Erythroblast (primary cell): Measurements from ENCODE around the gene OBSCN.
"Not testable (repeated sequence)": the region's sequence is repeated elsewhere in the genome, so short reads cannot be mapped to it uniquely, and the experiment has no call there.

Experiments used
- GATA1 ChIP-seq: IDR thresholded peaks from 2 replicates; pipeline ENCODE4 v1.6.1; 2011; ENCODE audit warnings: low read depth, mild to moderate bottlenecking, control low read depth, low read length, moderate library complexity
- POLR2A ChIP-seq: IDR thresholded peaks from 2 replicates; pipeline ENCODE4 v1.6.1; 2011; ENCODE audit warnings: mild to moderate bottlenecking, low read length

DNA sequence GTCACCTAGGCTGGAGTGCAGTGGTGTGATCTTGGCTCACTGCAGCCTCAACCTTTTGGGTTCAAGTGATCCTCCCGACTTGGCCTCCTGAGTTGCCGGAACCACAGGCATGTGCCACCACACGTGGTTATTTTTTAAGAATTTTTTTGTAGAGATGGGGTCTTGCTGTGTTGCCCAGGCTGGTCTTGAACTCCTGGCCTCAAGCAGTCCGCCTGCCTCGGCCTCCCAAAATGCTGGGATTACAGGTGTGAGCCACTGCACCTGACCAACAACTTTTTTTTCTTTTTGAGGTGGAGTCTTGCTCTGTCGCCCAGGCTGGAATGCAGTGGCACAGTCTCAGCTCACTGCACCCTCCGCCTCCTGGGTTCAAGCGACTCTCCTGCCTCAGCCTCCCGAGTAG, 13.3 kb downstream of the OBSCN start:
- not testable (repeated sequence) for TF ChIP-seq POLR2A, GATA1
